HFF-Myc (cell line): ENCODE results near the gene NFE2L1.
"Not testable (repeated sequence)": the region's sequence is repeated elsewhere in the genome, so short reads cannot be mapped to it uniquely, and the experiment has no call there.

Experiments used
- DNase-seq: peaks from one replicate; pipeline ENCODE4 v3.0.0-alpha.2; 2011; ENCODE audit warnings: low read depth; ENCODE audit errors: extremely low read depth
- H3K4me3 ChIP-seq: replicated peaks from 2 replicates; pipeline ENCODE4 v1.5.1; 2011; ENCODE audit warnings: low read depth, mild to moderate bottlenecking, control low read depth, low read length
- TF ChIP-seq, protein P1 (sequence below): IDR thresholded peaks from 2 replicates; pipeline ENCODE4 v1.5.1; 2012; ENCODE audit warnings: mild to moderate bottlenecking, low read depth, low read length, control low read depth; ENCODE audit errors: missing control alignments

NFE2L1 gene

DNA sequence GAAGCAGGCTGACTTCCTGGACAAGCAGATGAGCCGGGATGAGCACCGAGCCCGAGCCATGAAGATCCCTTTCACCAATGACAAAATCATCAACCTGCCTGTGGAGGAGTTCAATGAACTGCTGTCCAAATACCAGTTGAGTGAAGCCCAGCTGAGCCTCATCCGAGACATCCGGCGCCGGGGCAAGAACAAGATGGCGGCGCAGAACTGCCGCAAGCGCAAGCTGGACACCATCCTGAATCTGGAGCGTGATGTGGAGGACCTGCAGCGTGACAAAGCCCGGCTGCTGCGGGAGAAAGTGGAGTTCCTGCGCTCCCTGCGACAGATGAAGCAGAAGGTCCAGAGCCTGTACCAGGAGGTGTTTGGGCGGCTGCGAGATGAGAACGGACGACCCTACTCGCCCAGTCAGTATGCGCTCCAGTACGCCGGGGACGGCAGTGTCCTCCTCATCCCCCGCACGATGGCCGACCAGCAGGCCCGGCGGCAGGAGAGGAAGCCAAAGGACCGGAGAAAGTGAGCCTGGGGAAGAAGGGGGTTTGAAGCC, 11.0 kb downstream of the NFE2L1 start:
- DNase-seq = no peak
- TF ChIP-seq, protein P1, sequence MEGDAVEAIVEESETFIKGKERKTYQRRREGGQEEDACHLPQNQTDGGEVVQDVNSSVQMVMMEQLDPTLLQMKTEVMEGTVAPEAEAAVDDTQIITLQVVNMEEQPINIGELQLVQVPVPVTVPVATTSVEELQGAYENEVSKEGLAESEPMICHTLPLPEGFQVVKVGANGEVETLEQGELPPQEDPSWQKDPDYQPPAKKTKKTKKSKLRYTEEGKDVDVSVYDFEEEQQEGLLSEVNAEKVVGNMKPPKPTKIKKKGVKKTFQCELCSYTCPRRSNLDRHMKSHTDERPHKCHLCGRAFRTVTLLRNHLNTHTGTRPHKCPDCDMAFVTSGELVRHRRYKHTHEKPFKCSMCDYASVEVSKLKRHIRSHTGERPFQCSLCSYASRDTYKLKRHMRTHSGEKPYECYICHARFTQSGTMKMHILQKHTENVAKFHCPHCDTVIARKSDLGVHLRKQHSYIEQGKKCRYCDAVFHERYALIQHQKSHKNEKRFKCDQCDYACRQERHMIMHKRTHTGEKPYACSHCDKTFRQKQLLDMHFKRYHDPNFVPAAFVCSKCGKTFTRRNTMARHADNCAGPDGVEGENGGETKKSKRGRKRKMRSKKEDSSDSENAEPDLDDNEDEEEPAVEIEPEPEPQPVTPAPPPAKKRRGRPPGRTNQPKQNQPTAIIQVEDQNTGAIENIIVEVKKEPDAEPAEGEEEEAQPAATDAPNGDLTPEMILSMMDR = no peak
- no peak overlapping the region for H3K4me3 ChIP-seq

DNA sequence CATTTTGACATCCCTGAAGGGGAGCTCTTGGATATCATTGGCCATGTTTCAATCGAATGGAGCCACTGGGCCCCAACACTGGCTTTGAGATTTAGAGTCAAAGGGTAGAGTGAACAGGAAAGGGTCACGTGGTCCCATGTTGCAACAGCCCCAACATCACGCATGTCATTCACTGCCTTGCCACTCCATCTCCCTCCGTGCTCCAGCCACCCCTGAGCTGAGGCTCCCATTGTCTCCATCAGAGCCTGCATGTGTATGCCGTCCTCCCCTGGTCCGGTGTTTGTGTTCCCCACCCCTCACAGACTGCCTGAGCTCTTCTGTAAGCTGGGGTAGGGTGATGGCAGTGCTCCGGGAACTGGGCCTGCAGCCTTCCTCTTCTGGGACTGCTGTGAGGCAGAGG, 12.1 kb downstream of the NFE2L1 start:
- DNase-seq = no peak
- TF ChIP-seq, protein P1 = no peak
- no peak overlapping the region for H3K4me3 ChIP-seq

DNA sequence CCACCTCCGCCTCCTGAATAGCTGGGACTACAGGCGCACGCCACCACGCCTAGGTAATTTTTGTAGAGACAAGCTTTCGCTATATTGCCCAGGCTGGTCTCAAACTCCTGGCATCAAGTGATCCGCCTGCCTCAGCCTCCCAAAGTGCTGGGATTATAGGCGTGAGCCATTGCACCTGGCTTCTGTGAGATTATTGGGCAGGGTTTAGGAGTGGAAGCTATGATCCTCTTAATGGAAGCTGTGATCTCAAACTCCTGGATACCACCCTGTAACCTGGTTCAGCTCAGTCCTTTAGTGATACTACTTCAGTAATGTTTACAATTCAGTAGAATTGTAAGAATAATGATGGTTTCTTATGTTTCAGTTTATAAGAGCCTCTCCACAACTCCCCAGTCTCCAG, 14.1 kb downstream of the NFE2L1 start:
- TF ChIP-seq, protein P1 = no peak
- no peak overlapping the region for H3K4me3 ChIP-seq
- no peak for DNase-seq

DNA sequence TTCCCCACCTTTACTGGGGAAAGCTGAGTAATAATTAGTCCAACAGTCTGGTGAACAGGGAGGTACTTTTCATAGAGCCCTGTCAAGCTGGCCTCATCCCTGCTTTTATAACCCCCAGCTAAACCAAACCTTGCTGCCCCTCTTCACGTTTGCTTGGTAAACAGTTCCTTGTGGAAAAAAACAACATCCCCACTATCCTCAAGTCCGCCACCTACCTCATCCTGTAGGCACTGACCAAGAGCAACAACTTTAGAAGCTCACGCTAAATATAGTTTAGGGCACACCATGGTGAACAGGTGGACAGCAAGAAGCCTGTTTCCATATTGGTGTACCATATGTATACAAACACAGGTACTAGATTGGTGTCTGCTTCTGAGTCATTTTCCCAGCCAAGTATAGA, 16.5 kb downstream of the NFE2L1 start:
- TF ChIP-seq, protein P1 = no peak
- no peak overlapping the region for H3K4me3 ChIP-seq
- DNase-seq = no peak

DNA sequence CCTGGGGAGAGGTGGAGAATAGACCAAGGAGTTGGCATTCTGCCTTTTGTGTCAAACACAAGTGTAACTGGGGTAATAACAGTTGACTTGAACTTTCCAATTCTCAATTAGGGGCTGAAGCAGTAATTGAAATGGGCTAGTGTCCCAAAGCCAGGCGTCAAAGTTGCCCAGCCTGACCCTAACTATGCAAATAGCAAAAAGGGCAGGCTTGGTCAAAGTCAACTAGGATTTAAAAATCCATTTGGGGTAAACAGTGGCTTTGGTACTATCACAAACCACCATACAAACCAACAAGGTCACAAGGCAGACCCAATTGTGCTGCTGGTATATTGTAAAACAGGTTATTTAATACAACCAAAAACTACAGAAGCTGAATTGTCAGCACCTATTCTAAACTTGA, 18.0 kb downstream of the NFE2L1 start:
- H3K4me3 ChIP-seq = no peak overlapping the region
- TF ChIP-seq, protein P1 = no peak

DNA sequence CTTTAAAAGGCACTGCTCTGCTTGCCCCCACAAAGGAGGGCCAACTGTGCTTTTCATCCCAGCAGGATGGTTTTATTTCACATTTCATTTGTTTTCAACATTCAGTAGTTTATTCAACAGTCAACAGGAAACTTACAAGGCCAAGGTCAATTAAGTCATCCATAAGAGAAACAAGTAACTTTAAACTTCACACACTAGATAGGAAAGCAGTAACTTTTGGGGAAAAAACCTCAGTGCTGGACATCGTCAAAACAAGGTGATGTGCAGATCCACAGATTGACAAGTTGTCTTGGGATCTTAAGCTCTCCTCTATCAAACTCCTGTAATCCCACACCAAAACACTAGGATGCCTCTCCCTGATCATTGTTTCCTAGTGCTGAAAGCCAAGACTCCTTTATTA, 18.5 kb downstream of the NFE2L1 start:
- TF ChIP-seq, protein P1 = no peak
- DNase-seq = no peak
- H3K4me3 ChIP-seq = no peak overlapping the region

More for the DNA sequence above, 18.0 kb downstream of the NFE2L1 start:
- DNase-seq = no peak

DNA sequence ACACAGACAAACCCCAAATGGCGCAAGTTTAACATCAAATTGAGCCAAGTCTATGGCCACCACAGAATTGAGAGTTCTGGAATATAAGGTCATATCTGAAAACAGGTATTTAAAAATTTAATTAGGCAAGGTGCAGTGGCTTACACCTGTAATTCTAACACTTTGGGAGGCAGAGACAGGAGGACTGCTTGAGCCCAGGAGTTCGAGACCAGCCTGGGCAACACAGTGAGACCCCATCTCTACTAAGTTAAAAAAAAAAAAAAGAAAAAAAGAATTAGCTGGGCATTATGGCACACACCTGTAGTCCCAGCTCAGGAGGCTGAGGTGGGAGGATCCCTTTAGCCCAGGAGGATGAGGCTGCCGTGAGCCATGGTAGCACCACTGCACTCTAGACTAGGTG, 19.1 kb downstream of the NFE2L1 start:
- TF ChIP-seq, protein P1 = no peak
- no peak overlapping the region for H3K4me3 ChIP-seq
- no peak for DNase-seq

DNA sequence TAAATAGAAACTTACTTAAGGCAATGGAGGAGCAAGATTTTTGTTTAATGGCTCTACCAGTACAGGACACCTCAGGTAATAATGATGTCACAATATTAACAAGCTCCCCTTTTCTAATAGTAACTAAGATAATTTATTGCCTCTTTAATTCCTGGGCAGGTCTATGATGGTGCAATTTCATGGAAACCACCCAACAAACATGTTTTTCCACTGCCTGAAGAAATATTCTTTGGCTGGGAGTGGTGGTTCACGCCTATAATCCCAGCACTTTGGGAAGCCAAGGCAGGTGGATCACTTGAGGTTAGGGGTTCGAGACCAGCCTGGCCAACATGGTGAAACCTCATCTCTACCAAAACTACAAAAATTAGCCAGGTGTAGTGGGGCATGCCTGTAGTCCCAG, 19.6 kb downstream of the NFE2L1 start:
- not testable (repeated sequence) for DNase-seq, H3K4me3 ChIP-seq
